Right atrium auricular region (tissue), 2 donors: ENCODE results near the gene WASF2. TPM values are rescaled to one million over a fixed set of nuclear protein-coding genes. Genes with fewer than 3 reads are reported as not detected.

Source experiments
- DNase-seq: peaks from one replicate; pipeline ENCODE4 v3.0.0-alpha.2; 2019; ENCODE audit warnings: low spot score
- H3K27ac ChIP-seq, 2 donors: fragments of 200-600 bp; sonication (generic); 1 replicate in 1 of 2; 2 replicates in 1 of 2; pipeline ENCODE4 v1.5.1; 2016 to 2019
- H3K27me3 ChIP-seq, 2 donors: fragments of 200-600 bp; sonication (generic); one replicate each; pipeline versions ENCODE4 v1.5.1 to v1.6.0; 2017 to 2019
- H3K36me3 ChIP-seq: fragments of 200-600 bp; sonication (generic); one replicate; pipeline ENCODE4 v1.5.1; 2016
- H3K4me1 ChIP-seq, 2 donors: fragments of 200-600 bp; sonication (generic); one replicate each; pipeline versions ENCODE4 v1.5.1 to v1.6.0; 2017 to 2019
- H3K4me3 ChIP-seq, 2 donors: fragments of 200-600 bp; sonication (generic); 1 replicate in 1 of 2; 2 replicates in 1 of 2; pipeline ENCODE4 v1.5.1; 2017 to 2019; ENCODE audit warnings: mild to moderate bottlenecking in 1 of 2, moderate library complexity in 1 of 2
- H3K9me3 ChIP-seq, 2 donors: fragments of 200-600 bp; sonication (generic); one replicate each; pipeline ENCODE4 v1.5.1; 2019
- CTCF ChIP-seq, 2 donors: fragments of 200-600 bp; sonication (generic); IDR thresholded peaks; one replicate each; pipeline ENCODE4 v1.5.1; 2019; ENCODE audit warnings: antibody characterized with exemption in 2 of 2
- total RNA-seq, 2 donors: library from RNA; depleted of rRNA; stranded (reverse); fragments of >200 nt; gene quantifications; one replicate each; pipeline ENCODE4 v1.1.0, GENCODE V29; 2016

The WASF2 gene
- total RNA-seq, 2 donors from 2014 or later, result 20.7 to 49.0 TPM

- peaks cover 0 to 13% of the 10 kb centered on the region in 2 donors for H3K4me1 ChIP-seq
- no peaks in the 10 kb centered on the region for H3K9me3 ChIP-seq
- TF ChIP-seq CTCF (IDR thresholded peaks at IDR 0.05), result no peak
- H3K4me3 ChIP-seq, result no peak overlapping the region
- no peaks in the 10 kb centered on the region for H3K36me3 ChIP-seq
- no peak overlapping the region for H3K27ac ChIP-seq
- DNase-seq, result no peak
- no peaks in the 10 kb centered on the region for H3K27me3 ChIP-seq
Measured at GRCh38 chr1:27377760-27378495, 112.0 kb downstream of the WASF2 start.

- H3K27ac ChIP-seq, result peak within 1 kb of the TSS; percentile 42 to 53
- no peak for DNase-seq
Measured at GRCh38 chr1:27374362-27375086, 115.4 kb downstream of the WASF2 start, which contains the start of gene FCN3. FCN3 (minus strand) TSS chr1:27374824; CDS start chr1:27374818, 6 bp downstream.

GRCh38 chr1:27372808-27373690, 116.9 kb downstream of the WASF2 start:
- Histone ChIP-seq H3K4me1 (peaks cover 0 to 15% of the 10 kb centered on the region in 2 donors), H3K27ac (peak overlapping the region; percentile 42 to 53), H3K36me3 (no peaks in the 10 kb centered on the region), H3K9me3 (no peaks in the 10 kb centered on the region), H3K27me3 (no peaks in the 10 kb centered on the region), H3K4me3 (no peak overlapping the region)
- DNase-seq, result no peak
- TF ChIP-seq CTCF (IDR thresholded peaks at IDR 0.05), result no peak

More at GRCh38 chr1:27374362-27375086, 115.4 kb downstream of the WASF2 start, which contains the start of gene FCN3:
- TF ChIP-seq CTCF (IDR thresholded peaks at IDR 0.05), result no peak
- Histone ChIP-seq H3K9me3 (no peaks in the 10 kb centered on the region), H3K4me1 (peaks cover 0 to under 1% of the 10 kb centered on the region in 2 donors), H3K36me3 (no peaks in the 10 kb centered on the region), H3K4me3 (no peak within 1 kb of the TSS), H3K27me3 (no peaks in the 10 kb centered on the region)

- no peaks in the 10 kb centered on the region for H3K36me3 ChIP-seq
Measured at GRCh38 chr1:27372022-27372807, 117.8 kb downstream of the WASF2 start.

More at GRCh38 chr1:27372022-27372807, 117.8 kb downstream of the WASF2 start:
- H3K9me3 ChIP-seq, result no peaks in the 10 kb centered on the region
- no peak overlapping the region for H3K4me3 ChIP-seq
- no peaks in the 10 kb centered on the region for H3K27me3 ChIP-seq
- no peak for DNase-seq
- H3K27ac ChIP-seq, result no peak overlapping the region
- TF ChIP-seq CTCF (IDR thresholded peaks at IDR 0.05), result no peak
- H3K4me1 ChIP-seq, result peaks cover 0 to 23% of the 10 kb centered on the region in 2 donors
